Parathyroid adenoma (tissue), 2 donors: Measurements from ENCODE around the gene ZFAND2B.
A peak's percentile ranks its signal among the peaks of the same experiment; 100 is the strongest.

Experiments
- H2AFZ ChIP-seq: fragments of 300-600 bp; sonication (generic); one replicate; pipeline ENCODE4 v1.7.0; 2017; ENCODE audit warnings: antibody characterized with exemption, mild to moderate bottlenecking
- H3K27ac ChIP-seq: fragments of 300-600 bp; sonication (generic); one replicate; pipeline ENCODE4 v1.7.0; 2017
- H3K27me3 ChIP-seq: fragments of 300-600 bp; sonication (generic); one replicate; pipeline ENCODE4 v1.7.0; 2017; ENCODE audit warnings: low read length; ENCODE audit not compliant: control insufficient read depth, insufficient read depth
- H3K36me3 ChIP-seq: fragments of 300-600 bp; sonication (generic); one replicate; pipeline ENCODE4 v1.7.0; 2017; ENCODE audit warnings: low read length; ENCODE audit not compliant: control insufficient read depth, insufficient read depth
- H3K4me1 ChIP-seq: fragments of 300-600 bp; sonication (generic); one replicate; pipeline ENCODE4 v1.7.0; 2017; ENCODE audit warnings: control low read depth
- H3K4me2 ChIP-seq: fragments of 300-600 bp; sonication (generic); one replicate; pipeline ENCODE4 v1.7.0; 2017; ENCODE audit warnings: low read length
- H3K4me3 ChIP-seq: fragments of 300-600 bp; sonication (generic); one replicate; pipeline ENCODE4 v1.7.0; 2017; ENCODE audit warnings: low read depth, low read length
- H3K79me2 ChIP-seq: fragments of 300-600 bp; sonication (generic); one replicate; pipeline ENCODE4 v1.7.0; 2017; ENCODE audit warnings: control low read depth
- H3K9ac ChIP-seq: fragments of 300-600 bp; sonication (generic); one replicate; pipeline ENCODE4 v1.7.0; 2017; ENCODE audit warnings: mild to moderate bottlenecking
- H3K9me3 ChIP-seq: fragments of 300-600 bp; sonication (generic); one replicate; pipeline ENCODE4 v1.7.0; 2017; ENCODE audit warnings: low read length; ENCODE audit not compliant: control insufficient read depth
- TF ChIP-seq, protein P1 (sequence below): fragments of 300-600 bp; sonication (generic); IDR thresholded peaks from one replicate; pipeline ENCODE4 v1.7.0; 2017; ENCODE audit warnings: antibody characterized with exemption, mild to moderate bottlenecking
- donor health status: primary hyperparathyroidism.

The ZFAND2B gene, protein sequence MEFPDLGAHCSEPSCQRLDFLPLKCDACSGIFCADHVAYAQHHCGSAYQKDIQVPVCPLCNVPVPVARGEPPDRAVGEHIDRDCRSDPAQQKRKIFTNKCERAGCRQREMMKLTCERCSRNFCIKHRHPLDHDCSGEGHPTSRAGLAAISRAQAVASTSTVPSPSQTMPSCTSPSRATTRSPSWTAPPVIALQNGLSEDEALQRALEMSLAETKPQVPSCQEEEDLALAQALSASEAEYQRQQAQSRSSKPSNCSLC

DNA sequence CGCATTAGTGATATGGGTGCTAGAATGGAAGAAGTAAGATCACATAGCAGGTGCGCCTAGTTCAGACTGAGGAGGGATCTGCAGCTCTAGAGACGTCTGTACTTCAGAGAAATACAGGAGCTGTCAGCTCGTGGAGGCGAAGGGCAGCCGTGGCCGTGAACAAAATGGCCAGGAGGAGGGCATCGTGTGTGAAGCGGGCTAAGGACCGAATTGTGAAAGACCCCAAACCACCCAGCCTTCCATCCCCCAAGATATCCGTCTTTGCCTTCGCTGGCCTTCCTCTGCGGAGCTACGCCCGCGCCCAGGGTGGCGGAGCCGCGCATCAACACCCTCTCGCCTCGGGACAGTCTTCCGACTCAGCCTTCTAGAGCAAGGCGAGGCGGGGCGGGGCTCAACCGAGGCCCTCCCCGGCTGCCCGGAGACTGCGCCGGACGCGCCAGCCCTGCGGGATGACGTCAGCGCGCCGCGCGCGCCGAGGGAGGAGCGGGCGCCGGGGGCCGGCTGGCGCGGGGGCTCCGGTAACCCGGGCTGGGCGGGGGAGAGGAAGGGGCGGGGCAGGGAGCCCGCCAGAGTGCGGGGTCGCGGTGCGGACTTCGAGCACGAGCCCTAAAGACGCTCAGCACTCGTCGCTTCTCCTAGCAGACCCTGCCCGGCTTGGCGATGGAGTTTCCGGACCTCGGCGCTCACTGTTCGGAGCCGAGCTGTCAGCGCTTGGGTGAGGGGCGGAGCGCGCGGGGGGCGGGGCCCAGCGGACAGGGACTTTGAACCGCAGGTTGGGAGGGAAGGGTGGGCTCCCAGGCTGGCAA, at the start of gene ZFAND2B:
Gene ZFAND2B (plus strand): TSS at position 455 of the 806 bp plus-strand sequence. CDS start 206 bp downstream, at position 661.
- no peaks in the 10 kb centered on the region for H3K79me2 ChIP-seq
- H3K36me3 ChIP-seq, result no peaks in the 10 kb centered on the region
- no peak within 1 kb of the TSS for H3K9ac ChIP-seq
- no peaks in the 10 kb centered on the region for H3K27me3 ChIP-seq
- H3K4me1 ChIP-seq, result peaks cover 19% of the 10 kb centered on the region
- peak within 1 kb of the TSS; percentile 84 for H2AFZ ChIP-seq
- peak within 1 kb of the TSS; percentile 92 for H3K4me2 ChIP-seq
- peak within 1 kb of the TSS; percentile 92 for H3K27ac ChIP-seq
- TF ChIP-seq, protein P1, sequence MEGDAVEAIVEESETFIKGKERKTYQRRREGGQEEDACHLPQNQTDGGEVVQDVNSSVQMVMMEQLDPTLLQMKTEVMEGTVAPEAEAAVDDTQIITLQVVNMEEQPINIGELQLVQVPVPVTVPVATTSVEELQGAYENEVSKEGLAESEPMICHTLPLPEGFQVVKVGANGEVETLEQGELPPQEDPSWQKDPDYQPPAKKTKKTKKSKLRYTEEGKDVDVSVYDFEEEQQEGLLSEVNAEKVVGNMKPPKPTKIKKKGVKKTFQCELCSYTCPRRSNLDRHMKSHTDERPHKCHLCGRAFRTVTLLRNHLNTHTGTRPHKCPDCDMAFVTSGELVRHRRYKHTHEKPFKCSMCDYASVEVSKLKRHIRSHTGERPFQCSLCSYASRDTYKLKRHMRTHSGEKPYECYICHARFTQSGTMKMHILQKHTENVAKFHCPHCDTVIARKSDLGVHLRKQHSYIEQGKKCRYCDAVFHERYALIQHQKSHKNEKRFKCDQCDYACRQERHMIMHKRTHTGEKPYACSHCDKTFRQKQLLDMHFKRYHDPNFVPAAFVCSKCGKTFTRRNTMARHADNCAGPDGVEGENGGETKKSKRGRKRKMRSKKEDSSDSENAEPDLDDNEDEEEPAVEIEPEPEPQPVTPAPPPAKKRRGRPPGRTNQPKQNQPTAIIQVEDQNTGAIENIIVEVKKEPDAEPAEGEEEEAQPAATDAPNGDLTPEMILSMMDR, result no peak
- H3K9me3 ChIP-seq, result no peaks in the 10 kb centered on the region
- H3K4me3 ChIP-seq, result peak within 1 kb of the TSS; percentile 80

DNA sequence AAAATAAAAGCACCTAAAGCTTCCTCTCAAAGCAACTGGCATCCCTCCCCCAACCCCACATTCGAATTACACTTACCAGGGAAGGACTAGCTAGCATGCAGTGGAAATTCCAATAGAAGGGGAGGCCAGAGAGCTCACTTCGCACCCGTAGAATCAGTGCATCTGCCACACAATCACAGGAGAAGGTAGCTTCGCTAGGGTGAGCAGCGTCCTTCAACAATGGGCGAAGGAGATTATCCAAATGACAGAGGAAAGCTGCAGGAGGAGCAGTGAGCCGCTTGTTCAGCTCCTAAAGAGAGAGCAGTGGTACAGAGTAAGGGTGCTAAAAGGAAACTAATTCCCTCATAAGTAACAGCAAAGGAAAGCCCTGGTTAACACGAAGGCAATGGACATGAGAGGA, 49.2 kb upstream of the ZFAND2B start:
- H3K36me3 ChIP-seq, result no peaks in the 10 kb centered on the region

DNA sequence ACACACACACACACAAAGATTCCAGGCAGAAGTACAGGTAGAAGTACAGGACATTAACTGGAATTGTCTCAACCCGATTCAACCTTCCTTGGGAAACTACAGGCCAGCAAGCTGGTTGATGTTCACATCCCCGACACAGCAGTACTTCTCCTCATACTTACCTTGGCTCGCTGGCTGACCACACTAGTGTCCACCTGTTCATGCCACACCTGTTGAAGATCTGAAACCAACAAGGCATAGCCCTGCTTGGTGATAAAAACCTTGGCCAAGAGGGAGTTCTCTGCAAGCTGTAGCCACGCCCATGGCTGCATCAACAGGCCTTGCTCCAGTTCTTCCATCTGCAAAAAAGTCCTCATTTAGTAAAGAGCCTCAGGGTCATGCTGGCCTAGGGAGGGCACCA, 48.6 kb upstream of the ZFAND2B start:
- H3K9ac ChIP-seq, result no peak overlapping the region
- H3K9me3 ChIP-seq, result no peaks in the 10 kb centered on the region
- H2AFZ ChIP-seq, result no peak overlapping the region
- no peaks in the 10 kb centered on the region for H3K79me2 ChIP-seq
- no peak overlapping the region for H3K4me3 ChIP-seq
- H3K36me3 ChIP-seq, result no peaks in the 10 kb centered on the region
- H3K4me1 ChIP-seq, result peaks cover 5% of the 10 kb centered on the region
- no peaks in the 10 kb centered on the region for H3K27me3 ChIP-seq
- no peak overlapping the region for H3K27ac ChIP-seq
- TF ChIP-seq, protein P1, result no peak
- no peak overlapping the region for H3K4me2 ChIP-seq

More for the DNA sequence above, 49.2 kb upstream of the ZFAND2B start:
- Histone ChIP-seq H3K4me3 (no peak overlapping the region), H3K27me3 (no peaks in the 10 kb centered on the region), H3K9ac (no peak overlapping the region), H3K4me1 (peaks cover 5% of the 10 kb centered on the region), H3K79me2 (no peaks in the 10 kb centered on the region), H3K4me2 (no peak overlapping the region), H3K27ac (no peak overlapping the region), H2AFZ (no peak overlapping the region), H3K9me3 (no peaks in the 10 kb centered on the region)
- TF ChIP-seq, protein P1, result no peak

DNA sequence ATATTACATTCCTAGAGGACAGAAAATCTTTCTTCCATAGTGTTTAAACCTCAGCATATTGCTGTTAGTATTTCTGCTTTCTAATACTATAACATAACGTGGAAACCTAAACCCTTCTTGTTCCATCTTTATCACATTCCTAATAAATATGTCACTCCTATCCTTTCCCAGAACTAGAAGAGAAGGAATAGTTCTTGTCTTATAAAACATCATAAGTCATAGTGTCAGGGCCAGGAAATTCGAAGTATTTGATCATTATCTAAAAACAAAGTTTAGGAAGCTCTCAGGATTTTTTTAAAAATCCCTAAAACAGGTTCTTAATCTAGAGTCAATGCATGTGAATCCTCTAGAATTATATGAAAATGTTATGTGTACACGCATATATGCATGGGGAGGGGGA, 48.0 kb upstream of the ZFAND2B start:
- TF ChIP-seq, protein P1, result no peak
- no peak overlapping the region for H2AFZ ChIP-seq
- no peak overlapping the region for H3K27ac ChIP-seq
- H3K9me3 ChIP-seq, result no peaks in the 10 kb centered on the region
- H3K9ac ChIP-seq, result no peak overlapping the region
- H3K36me3 ChIP-seq, result no peaks in the 10 kb centered on the region
- no peak overlapping the region for H3K4me3 ChIP-seq
- no peak overlapping the region for H3K4me2 ChIP-seq
- no peaks in the 10 kb centered on the region for H3K79me2 ChIP-seq
- peaks cover 5% of the 10 kb centered on the region for H3K4me1 ChIP-seq
- H3K27me3 ChIP-seq, result no peaks in the 10 kb centered on the region
